GM23338 (cell line): ENCODE data around the gene BACH1. TPM values are rescaled to one million over a fixed set of nuclear protein-coding genes. Genes with fewer than 3 reads are reported as not detected.

ENCODE experiments used
- ATAC-seq: fragments of 200-7000 bp; cut with Tn5 transposase; 3 replicates; pipeline ENCODE4 v1.9.1; 2020
- DNase-seq: peaks from one replicate; pipeline ENCODE4 v3.0.0-alpha.2; 2015; ENCODE audit warnings: low spot score
- H2AFZ ChIP-seq: fragments of 200-600 bp; sonication (generic); 2 replicates; pipeline ENCODE4 v1.8.0; 2016; ENCODE audit warnings: antibody characterized with exemption, mild to moderate bottlenecking, moderate library complexity
- H3F3A ChIP-seq: fragments of 200-600 bp; sonication (generic); replicated peaks from 2 replicates; pipeline ENCODE4 v1.8.0; 2017; ENCODE audit warnings: antibody characterized with exemption, mixed run types, low read depth
- H3K27ac ChIP-seq: fragments of 200-600 bp; sonication (generic); 2 replicates; pipeline ENCODE4 v1.6.1; 2016; ENCODE audit warnings: low read depth
- H3K27me3 ChIP-seq: fragments of 200-600 bp; sonication (generic); 2 replicates; pipeline ENCODE4 v1.8.0; 2016; ENCODE audit warnings: mild to moderate bottlenecking, mixed run types, moderate library complexity; ENCODE audit not compliant: insufficient read depth
- H3K36me3 ChIP-seq: fragments of 200-600 bp; sonication (generic); 2 replicates; pipeline ENCODE4 v1.8.0; 2016; ENCODE audit warnings: mild to moderate bottlenecking; ENCODE audit not compliant: insufficient read depth
- H3K4me1 ChIP-seq: fragments of 200-600 bp; sonication (generic); 2 replicates; pipeline ENCODE4 v1.8.0; 2016; ENCODE audit warnings: mild to moderate bottlenecking, moderate library complexity; ENCODE audit not compliant: insufficient read depth
- H3K4me2 ChIP-seq: fragments of 200-600 bp; sonication (generic); 2 replicates; pipeline ENCODE4 v1.7.1; 2017; ENCODE audit warnings: mixed run types
- H3K4me3 ChIP-seq: fragments of 200-600 bp; sonication (generic); 2 replicates; pipeline ENCODE4 v1.6.1; 2016; ENCODE audit warnings: mixed run types
- H3K79me2 ChIP-seq: fragments of 200-600 bp; sonication (generic); replicated peaks from 2 replicates; pipeline ENCODE4 v1.8.0; 2017; ENCODE audit warnings: mild to moderate bottlenecking; ENCODE audit not compliant: insufficient read depth
- H3K9me2 ChIP-seq: fragments of 200-600 bp; sonication (generic); 2 replicates; pipeline ENCODE4 v1.8.0; 2017; ENCODE audit not compliant: insufficient read depth
- H4K20me1 ChIP-seq: fragments of 200-600 bp; sonication (generic); replicated peaks from 2 replicates; pipeline ENCODE4 v1.8.0; 2017; ENCODE audit warnings: mild to moderate bottlenecking; ENCODE audit not compliant: insufficient read depth
- H3K27ac Mint-ChIP-seq: 2 replicates; pipeline ENCODE4 v1.8.0; 2020; ENCODE audit warnings: inconsistent platforms, mild to moderate bottlenecking, moderate library complexity, mixed read lengths
- H3K27me3 Mint-ChIP-seq: 3 replicates; pipeline ENCODE4 v1.8.0; 2022; ENCODE audit warnings: low read depth, mild to moderate bottlenecking, moderate library complexity, mixed read lengths, inconsistent platforms; ENCODE audit not compliant: insufficient read depth, poor library complexity
- H3K36me3 Mint-ChIP-seq: 3 replicates; pipeline ENCODE4 v1.8.0; 2021; ENCODE audit warnings: low read depth, mild to moderate bottlenecking, inconsistent platforms, moderate library complexity, mixed read lengths
- H3K4me1 Mint-ChIP-seq: 3 replicates; pipeline ENCODE4 v1.8.0; 2020; ENCODE audit warnings: mild to moderate bottlenecking, inconsistent platforms, mixed read lengths
- H3K4me3 Mint-ChIP-seq: 3 replicates; pipeline ENCODE4 v1.8.0; 2021; ENCODE audit warnings: moderate library complexity, mild to moderate bottlenecking, inconsistent platforms, mixed read lengths
- H3K9me3 Mint-ChIP-seq: 3 replicates; pipeline ENCODE4 v1.8.0; 2020; ENCODE audit warnings: moderate library complexity, mild to moderate bottlenecking, inconsistent platforms, mixed read lengths
- CREB1 ChIP-seq: fragments of 250-450 bp; sonication (Bioruptor Pico); IDR thresholded peaks from 2 replicates; pipeline ENCODE4 v1.5.0; 2020; ENCODE audit warnings: low read depth, mild to moderate bottlenecking, moderate library complexity
- EZH2phosphoT487 ChIP-seq: fragments of 200-600 bp; sonication (generic); IDR thresholded peaks from one replicate; pipeline ENCODE4 v1.8.1; 2018; ENCODE audit warnings: antibody characterized with exemption; ENCODE audit not compliant: unreplicated experiment
- NANOG ChIP-seq: IDR thresholded peaks from 2 replicates; pipeline ENCODE4 v1.6.1; 2016; ENCODE audit warnings: antibody characterized with exemption, borderline replicate concordance
- POLR2AphosphoS5 ChIP-seq: IDR thresholded peaks from 2 replicates; pipeline ENCODE4 v1.6.1; 2016; ENCODE audit warnings: antibody characterized with exemption, low read depth
- ZNF114 ChIP-seq: fragments of 250-450 bp; sonication (Bioruptor Pico); IDR thresholded peaks from 2 replicates; pipeline ENCODE4 v1.5.0; 2020; ENCODE audit warnings: mild to moderate bottlenecking, moderate library complexity
- ZNF331 ChIP-seq: fragments of 250-450 bp; sonication (Bioruptor Pico); IDR thresholded peaks from 2 replicates; pipeline ENCODE4 v1.5.0; 2020; ENCODE audit warnings: low read depth, mild to moderate bottlenecking, moderate library complexity
- polyA plus RNA-seq: library from polyadenylated mRNA; unstranded; fragments of >200 nt; fragmentation: Nextera tagmentation; extraction: Ambion mirVana; gene quantifications from 2 replicates; pipeline ENCODE4 v1.2.1, GENCODE V29; 2016
- total RNA-seq: library from RNA; depleted of rRNA; stranded (reverse); fragments of >200 nt; shearing (Covaris generic); gene quantifications from 2 replicates; pipeline ENCODE4 v1.2.3, GENCODE V29; 2014
- TF ChIP-seq, protein P1 (sequence below): IDR thresholded peaks from one replicate; pipeline ENCODE4 v1.6.1; 2018; ENCODE audit warnings: antibody characterized with exemption; ENCODE audit not compliant: unreplicated experiment
- TF ChIP-seq, protein P2 (sequence below): IDR thresholded peaks from 2 replicates; pipeline ENCODE4 v1.6.1; 2016; ENCODE audit warnings: antibody characterized with exemption

Gene BACH1
- total and polyA plus RNA-seq, 2 experiments from 2014 or later, result 18.9 to 41.2 TPM

DNA sequence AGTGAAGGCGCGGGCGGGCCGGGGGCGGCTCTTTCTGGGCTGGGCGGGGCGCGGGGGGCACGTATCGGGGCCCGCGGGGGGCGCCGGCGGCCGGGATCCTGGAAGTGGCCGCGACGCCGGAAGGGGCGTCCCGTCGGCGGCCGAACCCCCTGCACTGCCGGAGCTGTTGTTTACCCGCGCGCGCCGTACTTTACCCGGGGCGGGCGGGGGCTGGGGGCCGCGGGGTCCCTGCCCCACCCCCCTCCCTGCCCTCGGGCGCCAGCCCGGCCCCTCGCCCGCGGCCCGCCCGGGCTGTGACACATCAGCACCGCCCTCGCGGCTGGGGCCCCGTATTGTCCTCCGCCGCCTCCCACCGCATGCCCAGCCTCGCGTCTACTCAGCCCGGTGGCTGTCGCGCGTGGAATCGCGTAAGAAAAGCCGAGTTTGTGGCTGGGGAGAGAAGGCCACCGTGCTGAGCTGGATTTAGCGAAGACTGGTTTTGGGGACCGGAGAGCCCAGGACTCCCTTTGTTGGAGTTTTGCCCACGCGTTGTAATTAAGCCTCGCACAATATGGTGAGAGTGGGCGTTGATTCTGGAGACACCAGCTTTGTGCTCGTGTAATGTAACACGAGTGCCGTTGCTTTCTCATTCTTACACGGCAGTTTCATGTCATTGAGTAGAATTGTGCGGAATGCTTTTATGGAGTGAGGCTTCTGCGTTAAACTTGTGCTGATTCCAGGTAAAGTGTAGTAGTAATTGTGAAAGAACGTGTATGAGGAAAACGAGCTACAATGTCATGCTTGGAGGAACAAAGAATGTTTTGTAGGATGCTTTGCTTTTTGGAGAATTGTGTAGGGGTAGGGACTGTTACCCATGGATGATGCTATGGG, 559 bp downstream of the BACH1 start:
- Histone ChIP-seq H4K20me1 (peaks cover 24% of the 10 kb centered on the region), H3K27me3 (peaks cover 16% of the 10 kb centered on the region), H3K4me1 (peaks cover 27% of the 10 kb centered on the region), H3F3A (no peaks in the 10 kb centered on the region), H3K4me3 (peak overlapping the region; percentile 90), H3K36me3 (no peaks in the 10 kb centered on the region), H3K4me2 (peak overlapping the region; percentile 85), H3K27ac (peak overlapping the region; percentile 76), H3K9me2 (no peaks in the 10 kb centered on the region), H3K79me2 (peaks cover 51% of the 10 kb centered on the region), H2AFZ (peak overlapping the region; percentile 77)
- H3K36me3 Mint-ChIP-seq, result peaks cover 11% of the 10 kb centered on the region; the same call in 2 of the 3 replicates
- ATAC-seq (peak; percentile 54), DNase-seq (peak; percentile 55)
- H3K4me3 Mint-ChIP-seq, result peak overlapping the region; percentile 87
- H3K27me3 Mint-ChIP-seq, result peaks cover 15% of the 10 kb centered on the region
- H3K27ac Mint-ChIP-seq, result peak overlapping the region; percentile 89
- H3K9me3 Mint-ChIP-seq, result peaks cover 18% of the 10 kb centered on the region
- TF ChIP-seq CREB1 (CRISPR knock-in tag) (no peak; the same call in 1 of the 2 replicates), EZH2phosphoT487 (no peak)
- TF ChIP-seq, protein P1, sequence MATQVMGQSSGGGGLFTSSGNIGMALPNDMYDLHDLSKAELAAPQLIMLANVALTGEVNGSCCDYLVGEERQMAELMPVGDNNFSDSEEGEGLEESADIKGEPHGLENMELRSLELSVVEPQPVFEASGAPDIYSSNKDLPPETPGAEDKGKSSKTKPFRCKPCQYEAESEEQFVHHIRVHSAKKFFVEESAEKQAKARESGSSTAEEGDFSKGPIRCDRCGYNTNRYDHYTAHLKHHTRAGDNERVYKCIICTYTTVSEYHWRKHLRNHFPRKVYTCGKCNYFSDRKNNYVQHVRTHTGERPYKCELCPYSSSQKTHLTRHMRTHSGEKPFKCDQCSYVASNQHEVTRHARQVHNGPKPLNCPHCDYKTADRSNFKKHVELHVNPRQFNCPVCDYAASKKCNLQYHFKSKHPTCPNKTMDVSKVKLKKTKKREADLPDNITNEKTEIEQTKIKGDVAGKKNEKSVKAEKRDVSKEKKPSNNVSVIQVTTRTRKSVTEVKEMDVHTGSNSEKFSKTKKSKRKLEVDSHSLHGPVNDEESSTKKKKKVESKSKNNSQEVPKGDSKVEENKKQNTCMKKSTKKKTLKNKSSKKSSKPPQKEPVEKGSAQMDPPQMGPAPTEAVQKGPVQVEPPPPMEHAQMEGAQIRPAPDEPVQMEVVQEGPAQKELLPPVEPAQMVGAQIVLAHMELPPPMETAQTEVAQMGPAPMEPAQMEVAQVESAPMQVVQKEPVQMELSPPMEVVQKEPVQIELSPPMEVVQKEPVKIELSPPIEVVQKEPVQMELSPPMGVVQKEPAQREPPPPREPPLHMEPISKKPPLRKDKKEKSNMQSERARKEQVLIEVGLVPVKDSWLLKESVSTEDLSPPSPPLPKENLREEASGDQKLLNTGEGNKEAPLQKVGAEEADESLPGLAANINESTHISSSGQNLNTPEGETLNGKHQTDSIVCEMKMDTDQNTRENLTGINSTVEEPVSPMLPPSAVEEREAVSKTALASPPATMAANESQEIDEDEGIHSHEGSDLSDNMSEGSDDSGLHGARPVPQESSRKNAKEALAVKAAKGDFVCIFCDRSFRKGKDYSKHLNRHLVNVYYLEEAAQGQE, result no peak
- TF ChIP-seq, protein P2, sequence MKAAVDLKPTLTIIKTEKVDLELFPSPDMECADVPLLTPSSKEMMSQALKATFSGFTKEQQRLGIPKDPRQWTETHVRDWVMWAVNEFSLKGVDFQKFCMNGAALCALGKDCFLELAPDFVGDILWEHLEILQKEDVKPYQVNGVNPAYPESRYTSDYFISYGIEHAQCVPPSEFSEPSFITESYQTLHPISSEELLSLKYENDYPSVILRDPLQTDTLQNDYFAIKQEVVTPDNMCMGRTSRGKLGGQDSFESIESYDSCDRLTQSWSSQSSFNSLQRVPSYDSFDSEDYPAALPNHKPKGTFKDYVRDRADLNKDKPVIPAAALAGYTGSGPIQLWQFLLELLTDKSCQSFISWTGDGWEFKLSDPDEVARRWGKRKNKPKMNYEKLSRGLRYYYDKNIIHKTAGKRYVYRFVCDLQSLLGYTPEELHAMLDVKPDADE, result no peak
- H3K4me1 Mint-ChIP-seq, result peaks cover 35% of the 10 kb centered on the region

DNA sequence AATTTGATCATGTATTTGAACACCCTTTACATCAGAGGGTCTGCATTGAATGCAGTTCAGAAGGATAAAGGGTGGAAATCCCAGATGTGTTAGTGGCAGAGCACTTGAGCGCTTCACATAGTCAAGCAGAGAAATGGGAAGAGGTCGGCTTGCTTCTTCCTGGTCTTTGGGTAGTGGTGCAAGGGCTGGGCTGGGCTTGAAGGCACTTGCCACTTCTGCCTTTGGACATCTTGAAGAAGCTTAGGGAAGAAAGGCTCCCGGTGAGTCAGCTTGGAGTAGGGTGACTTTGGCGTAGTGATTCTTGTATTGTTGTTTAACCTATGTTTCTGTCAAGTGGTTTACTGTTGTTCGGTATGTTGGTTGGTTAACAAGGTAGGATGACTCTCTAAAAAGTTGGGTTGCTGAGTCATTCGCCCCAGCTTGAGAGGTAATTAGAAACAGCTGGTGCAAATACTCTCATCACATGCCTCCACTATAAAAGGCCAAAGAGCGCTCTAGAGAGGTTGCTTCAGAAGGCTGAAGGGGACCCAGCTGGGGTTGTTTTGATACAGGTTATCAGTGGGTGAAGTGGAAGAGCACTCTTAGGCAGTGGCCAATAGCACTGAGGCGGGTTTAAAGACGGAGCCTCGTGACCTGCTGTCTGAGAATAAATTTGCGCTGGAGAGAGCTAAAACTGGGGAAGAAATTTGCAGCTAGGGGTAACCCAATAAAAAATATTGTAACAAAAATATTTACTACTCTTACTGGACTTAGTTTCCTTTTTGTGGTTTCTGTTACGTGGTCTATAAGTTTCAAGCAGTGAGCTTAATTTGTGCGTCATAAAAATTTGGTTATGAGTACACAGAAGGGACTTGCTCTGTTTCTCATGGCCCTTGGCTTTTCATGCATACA, 1.4 kb downstream of the BACH1 start:
- H3K9me2 ChIP-seq, result no peaks in the 10 kb centered on the region
- Mint-ChIP-seq H3K4me3 (peak overlapping the region; percentile 87), H3K27ac (peak overlapping the region; percentile 89), H3K36me3 (peaks cover 11% of the 10 kb centered on the region; the same call in 2 of the 3 replicates), H3K9me3 (peaks cover 15% of the 10 kb centered on the region), H3K27me3 (peaks cover 15% of the 10 kb centered on the region), H3K4me1 (peaks cover 43% of the 10 kb centered on the region)
- H3K4me1 ChIP-seq, result peaks cover 36% of the 10 kb centered on the region
- peaks cover 60% of the 10 kb centered on the region for H3K79me2 ChIP-seq
- peak overlapping the region; percentile 90 for H3K4me3 ChIP-seq
- H4K20me1 ChIP-seq, result peaks cover 28% of the 10 kb centered on the region
- H3K4me2 ChIP-seq, result peak overlapping the region; percentile 85
- no peaks in the 10 kb centered on the region for H3K36me3 ChIP-seq
- no peaks in the 10 kb centered on the region for H3F3A ChIP-seq
- ATAC-seq, result peak; percentile 33
- no peak overlapping the region for H2AFZ ChIP-seq
- peak; percentile 74 for DNase-seq
- H3K27ac ChIP-seq, result no peak overlapping the region
- H3K27me3 ChIP-seq, result peaks cover 16% of the 10 kb centered on the region
- no peak for TF ChIP-seq POLR2AphosphoS5
- no peak for TF ChIP-seq ZNF331 (CRISPR knock-in tag)
- no peak for TF ChIP-seq EZH2phosphoT487
- TF ChIP-seq ZNF114 (CRISPR knock-in tag), result no peak
- TF ChIP-seq NANOG, result no peak
- TF ChIP-seq, protein P1, result no peak
